Measurements from ENCODE around the gene ST6GALNAC5.

The ST6GALNAC5 gene

DNA sequence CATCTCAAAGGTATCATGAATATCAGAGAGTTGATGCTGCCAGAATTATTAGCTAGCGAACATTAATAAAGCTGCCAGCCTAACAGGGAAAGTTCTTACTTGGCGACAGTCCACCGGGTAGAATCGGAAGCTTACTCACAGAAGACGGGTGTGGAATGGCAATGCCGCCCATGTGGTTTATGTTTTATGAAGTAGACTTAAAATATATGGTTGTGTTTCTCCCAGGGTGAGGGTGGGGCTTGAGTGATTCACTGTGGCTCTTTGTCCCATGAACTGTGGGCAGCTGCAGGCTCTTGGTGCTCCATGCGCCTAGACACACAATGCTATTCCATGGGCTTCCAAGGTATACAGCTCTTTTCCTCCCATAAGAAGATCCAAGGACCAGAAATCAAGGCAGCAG is 189.2 kb downstream of the ST6GALNAC5 start:
- DNase-seq: no peak

DNA sequence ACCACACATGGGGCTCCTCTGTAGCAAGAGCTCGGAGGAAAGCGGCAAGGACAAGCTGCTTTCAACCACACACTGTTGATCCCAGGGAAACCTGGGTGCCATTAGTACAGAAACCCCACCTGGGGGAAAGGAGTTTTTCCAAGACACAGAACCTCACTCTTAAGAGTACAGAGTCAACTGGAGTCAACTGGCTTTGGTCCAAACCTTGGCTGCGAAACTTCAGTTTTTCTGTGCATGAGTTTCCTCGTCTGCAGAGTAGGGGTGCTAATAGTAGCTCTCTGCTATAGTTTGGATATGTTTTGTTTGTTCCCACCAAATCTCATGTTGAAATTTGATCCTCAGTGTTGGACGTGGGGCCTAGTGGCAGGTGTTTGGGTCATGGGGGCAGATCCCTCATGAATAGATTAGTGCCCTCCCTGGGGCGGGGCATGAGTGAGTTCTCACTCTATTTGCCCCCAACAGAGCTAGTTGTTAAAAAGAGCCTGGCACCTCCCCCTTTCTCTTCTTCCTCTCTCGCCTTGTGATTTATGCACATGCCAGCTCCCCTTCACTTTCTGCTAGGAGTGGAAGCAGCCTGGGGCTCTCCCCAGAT is 190.8 kb downstream of the ST6GALNAC5 start:
- no peak for DNase-seq

DNA sequence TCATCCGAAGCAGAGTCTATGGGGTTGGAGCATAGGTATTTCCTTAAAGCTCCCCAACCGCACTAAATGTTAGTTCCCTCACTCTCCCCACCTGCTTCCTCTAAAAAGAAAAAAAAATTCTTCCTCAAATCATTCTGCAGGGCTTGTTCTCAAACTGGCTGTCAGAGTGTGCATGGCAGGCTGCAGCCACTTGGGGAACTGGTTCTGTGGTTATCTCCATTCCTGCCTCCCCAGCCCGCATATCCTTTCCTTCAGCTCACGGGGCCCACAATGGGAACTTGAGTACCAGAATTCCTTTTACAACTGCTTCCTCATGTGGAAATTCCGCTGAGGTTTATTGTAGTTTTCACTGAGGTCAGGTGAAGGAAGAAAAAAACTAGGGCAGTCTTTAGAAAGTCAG is 192.7 kb downstream of the ST6GALNAC5 start:
- no peak for DNase-seq

DNA sequence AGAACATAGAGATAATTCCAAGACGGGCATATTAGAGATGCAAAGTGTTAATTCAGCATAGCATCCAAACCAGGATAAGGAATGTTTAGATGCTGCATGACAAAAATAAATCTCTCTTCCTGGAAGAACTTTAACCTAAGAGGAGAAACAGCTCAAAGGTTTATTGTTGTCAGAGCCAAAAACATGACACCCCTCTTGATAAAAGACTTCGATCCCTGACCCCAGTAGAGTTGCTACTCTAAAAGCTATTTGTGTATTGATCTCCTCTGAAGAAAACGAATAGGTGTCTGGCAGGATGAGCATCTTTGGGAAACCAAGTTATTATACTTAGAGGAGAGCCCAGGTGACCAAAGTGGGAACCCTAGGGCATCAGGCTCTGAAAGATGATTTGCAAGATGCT is 193.9 kb downstream of the ST6GALNAC5 start:
- DNase-seq: no peak

DNA sequence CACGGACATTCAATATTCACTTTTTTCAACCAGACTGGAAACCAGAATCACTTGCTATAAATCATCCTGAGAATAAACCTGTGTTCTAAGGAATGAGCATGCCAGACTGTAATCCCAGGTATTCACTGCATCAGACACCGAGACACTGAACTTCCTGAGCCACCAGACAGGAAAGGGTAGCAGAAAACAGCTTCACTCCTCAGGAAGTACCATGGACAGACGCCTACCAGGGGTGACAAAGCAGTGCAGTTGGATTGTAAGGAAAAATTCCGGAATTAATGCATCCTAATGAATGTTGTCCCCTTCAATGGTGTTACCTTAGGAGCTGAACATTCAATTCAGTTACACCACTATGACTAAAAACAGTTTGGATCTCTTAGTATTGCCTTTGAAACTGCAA is 195.8 kb downstream of the ST6GALNAC5 start:
- no peak for DNase-seq

DNA sequence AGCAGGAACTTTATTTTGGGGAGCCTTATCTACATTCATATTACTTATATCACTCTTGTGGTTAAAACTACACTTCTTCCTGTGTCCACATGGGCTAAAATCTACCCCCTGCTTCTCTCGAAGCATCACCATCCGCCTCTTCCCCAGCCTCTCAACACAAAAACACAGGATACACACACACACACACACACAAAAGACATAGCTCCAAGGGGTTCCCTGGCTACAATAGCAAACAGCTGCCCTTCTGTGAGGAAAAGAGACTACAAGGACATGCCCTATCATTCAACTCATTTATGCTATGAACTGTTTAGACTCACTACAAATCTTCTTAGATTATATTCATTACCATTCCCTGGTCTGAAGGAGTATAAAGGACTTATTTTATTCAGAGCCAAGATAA is 197.0 kb downstream of the ST6GALNAC5 start:
- no peak for DNase-seq

DNA sequence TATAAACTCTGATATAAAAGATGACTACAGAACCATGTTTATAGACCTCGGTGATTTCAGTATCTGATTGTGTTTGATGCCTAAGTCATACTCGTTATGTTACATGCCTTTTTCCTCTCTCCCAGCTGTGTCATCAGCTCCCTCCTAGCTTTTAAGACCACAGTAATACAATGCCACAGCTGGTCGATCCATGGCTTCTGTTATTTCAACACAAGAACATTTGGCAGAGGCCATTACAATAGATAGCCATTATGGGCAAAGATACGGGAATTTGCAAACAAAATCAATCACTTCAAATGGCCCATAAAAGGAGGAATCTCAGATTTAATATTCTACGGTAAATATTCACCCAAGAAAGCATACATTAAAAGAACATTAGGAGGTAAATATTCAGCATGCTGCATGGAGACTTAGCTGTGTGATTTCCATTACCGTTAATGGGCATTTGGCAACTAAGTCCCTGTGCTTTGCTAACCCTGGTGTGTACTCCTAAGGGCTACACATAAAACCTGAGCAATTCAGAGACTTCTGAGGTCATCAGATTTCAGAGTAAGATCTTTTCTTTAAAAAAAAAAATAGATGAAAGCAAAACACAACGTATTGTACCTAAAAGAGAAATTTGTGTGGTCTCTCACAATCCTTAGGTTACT is 198.5 kb downstream of the ST6GALNAC5 start:
- no peak for DNase-seq

DNA sequence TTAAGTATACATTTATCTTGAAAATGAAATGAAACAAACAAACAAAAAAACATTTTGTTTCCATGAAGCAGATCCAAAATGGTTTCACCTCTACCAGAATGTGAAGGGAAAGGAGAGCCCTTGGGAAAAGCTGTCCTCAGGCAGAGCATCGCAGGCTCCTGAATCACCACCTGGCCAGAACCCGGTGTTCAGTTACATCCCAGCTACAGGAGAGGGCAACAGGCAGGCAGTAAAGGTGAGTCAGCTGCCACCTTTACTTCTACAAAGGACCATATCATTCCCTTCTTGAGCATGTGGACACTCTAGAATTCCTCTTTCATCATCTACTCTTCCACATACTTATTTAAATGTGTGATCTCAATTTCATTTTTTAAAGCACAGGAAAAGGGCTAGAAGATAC is 200.7 kb downstream of the ST6GALNAC5 start:
- no peak for DNase-seq

DNA sequence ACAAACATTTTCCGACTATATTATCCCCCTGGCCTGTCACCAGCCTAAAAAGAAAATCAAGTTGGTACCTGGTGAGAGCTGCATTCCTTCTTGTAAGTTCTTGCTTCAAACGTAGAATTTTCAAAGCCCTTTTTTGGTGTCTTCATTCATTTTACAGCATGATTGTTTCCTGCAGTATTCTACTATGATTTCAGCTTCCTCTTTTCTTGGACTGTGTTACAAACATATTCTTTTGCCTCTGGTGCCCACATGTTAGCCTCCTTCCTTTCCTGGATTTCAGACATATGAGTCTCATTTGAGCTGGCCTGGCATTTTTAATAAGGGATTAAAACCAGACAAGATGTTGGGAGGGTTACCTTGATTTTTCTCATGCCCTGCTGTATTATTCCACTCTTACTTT is 209.5 kb downstream of the ST6GALNAC5 start:
- no peak for DNase-seq

DNA sequence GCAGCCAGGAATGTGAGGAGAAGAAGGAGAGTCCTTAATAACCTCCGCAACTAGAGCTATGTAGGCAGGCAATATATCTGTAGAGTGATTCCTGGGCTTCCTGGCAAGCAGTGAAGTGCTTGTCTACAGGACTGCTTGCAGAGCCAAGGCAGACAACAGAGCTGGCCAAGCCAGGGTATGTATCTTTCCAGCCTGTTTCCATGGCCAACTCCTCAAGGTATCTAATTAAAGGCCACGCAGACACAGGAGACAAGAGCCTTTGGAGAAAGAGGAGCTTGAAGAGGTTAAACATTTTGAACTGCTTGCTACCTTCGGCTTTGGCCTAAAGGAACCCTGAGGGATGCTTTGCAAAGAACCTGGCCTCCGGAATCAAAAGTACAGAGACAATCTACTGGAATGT is 214.6 kb downstream of the ST6GALNAC5 start:
- DNase-seq: no peak

DNA sequence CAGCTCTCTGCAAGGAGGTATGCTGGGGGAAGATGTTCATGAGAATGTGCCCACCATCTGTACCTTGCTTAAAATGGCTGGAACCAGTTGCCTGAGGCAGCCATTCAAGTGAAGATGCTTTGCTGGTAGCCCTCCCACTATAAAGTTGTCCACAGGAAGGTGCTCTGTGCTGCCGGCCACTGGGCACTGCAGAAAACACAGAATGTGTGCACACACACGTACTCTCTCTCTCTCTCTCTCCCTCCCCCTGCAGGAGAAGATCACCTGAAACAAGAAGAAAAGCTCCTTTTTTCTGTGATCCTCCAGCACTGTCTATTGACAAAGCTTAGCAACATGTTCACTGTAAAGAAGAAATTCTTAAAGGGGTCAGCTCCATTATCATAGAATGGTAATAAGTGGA is 217.2 kb downstream of the ST6GALNAC5 start:
- DNase-seq: no peak

DNA sequence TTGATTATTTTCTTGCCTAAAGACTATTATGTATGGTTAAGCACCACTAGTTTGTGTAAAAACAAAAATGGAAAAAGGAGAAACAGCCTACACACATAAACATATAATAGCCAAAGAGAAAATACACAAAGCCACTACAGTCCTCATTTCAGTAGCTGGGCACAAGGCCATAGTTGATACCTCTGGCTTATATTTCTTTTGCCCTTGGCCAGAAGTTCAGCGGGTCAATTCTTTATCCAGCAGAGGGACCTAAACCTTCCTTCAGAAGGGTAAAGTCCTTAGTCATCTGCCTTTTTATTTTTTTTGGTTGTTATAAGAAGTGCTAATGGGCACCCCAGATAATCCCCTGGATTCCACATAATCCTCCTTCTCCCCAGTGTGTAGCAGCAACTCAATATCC is 217.8 kb downstream of the ST6GALNAC5 start:
- DNase-seq: no peak

DNA sequence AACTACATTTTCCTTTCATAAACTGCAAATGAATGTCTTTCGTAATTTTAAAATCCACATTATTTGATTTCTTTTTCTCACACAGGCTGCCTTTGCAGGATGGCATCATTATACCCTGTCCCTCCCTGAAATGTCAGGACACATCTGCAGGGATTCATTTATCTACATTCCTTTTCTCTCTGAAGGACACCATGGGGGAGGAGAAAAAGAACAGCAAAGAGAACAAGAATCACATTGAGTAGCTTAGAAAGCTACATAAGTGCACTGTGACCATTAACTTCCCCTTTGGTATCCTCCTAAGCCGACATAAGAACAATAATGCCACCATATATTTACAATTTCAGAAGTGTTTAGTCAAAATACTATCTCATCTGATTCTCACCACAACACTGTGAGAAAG is 222.5 kb downstream of the ST6GALNAC5 start:
- DNase-seq: no peak

DNA sequence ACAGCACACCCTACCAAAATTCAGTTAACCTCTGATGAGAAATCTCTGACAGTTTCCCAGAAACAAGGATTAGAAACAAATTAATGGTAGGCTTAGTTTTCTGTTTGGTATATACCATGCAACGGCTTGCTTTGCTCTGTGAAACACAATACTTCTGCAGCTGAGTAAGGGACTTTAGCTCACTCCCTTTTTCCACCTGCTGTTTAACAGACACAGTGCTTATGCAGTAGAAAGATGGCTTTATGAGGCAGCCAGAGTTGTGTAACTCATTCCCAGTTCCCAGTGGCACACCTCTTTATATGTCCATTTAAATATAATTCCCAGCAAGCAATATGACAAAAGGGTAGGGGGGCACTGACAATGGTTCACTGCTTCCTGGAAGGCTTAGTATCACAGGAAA is 228.0 kb downstream of the ST6GALNAC5 start:
- no peak for DNase-seq

DNA sequence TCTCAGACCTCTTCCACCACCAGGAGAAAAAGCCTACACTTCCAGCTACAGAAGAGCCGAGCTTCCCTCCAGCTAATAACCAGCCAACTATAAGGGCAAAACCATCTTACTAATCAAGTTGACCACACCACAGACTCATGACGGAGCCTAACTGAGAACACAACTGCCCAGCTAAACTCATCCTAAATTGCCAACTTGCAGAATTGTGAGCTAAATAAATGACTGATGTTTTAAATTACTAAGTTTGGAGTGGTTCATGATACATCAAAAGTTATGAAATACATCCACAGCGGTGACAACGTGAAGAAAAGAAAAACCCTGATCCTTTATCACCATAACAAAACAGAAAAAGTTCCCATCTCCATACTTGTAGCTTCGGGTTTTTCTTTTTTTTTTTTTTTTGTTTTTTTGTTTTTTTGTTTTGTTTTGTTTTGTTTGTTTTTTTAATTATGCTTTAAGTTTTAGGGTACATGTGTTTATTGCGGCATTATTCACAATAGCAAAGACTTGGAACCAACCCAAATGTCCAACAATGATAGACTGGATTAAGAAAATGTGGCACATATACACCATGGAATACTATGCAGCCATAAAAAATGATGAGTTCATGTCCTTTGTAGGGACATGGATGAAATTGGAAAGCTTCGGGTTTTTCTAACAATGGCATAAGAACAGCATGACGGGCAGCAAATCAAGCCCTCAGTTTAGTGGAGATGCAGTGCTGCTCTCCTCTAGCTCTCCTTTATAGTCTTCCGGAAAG is 229.4 kb downstream of the ST6GALNAC5 start:
- DNase-seq: no peak

DNA sequence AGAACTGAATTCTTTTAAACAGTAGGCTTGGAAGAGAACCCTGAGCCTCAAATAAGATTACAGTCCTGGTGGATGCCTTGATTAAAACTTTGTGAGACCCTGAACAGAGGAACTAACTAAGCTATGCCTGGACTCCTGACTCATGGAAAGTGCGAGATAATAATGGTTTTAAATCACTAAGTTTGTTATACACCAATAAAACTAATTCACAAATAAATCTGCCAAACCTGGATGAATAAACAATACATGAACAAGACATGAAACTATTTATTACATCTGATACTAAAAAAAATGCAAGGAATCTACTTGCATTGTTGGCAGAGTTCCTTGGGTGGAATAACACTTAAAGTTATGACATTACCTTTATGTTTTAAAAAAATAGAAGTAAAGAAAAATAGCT is 233.6 kb downstream of the ST6GALNAC5 start:
- DNase-seq: no peak

DNA sequence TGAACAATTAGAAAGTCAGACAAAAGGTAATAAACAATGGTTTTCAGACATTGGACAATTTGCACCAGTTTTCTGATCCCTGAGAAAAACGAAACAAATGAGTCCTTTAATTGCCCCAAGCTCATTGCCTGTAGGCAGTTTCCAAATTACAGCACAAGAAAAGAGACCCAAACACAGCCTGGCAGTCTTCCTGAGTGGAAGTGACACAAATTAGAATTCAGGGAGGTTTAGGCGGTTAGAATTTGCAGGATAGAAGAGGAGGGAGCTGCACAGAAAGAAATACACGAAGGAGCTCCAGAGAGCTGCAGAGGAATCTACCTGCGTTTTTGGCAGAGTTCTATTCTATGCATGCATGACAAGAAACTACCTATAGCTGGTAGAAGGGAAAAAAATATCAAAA is 236.2 kb downstream of the ST6GALNAC5 start:
- no peak for DNase-seq

DNA sequence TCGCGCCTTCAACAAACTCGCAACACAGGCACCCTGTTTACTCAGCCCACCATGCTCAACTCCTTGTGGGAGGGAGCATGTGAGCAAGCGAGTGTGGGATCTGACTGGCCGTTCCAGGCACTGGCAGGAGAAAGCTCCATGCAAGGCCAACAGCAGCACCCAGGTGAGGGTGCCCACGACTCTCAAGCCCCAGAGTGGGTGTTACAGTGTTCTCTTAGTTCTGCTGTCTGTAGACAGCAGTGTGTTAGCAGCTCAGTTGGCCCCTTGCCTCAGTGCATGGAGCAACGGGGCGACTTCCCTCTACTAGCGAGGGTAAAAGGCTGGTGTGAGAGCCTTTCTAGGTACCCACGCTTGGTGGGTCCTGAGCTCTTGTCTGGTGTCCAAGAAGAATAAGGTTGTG is 237.4 kb downstream of the ST6GALNAC5 start:
- no peak for DNase-seq
